ENCODE measurements around the gene SMIM36. TPM values are rescaled to one million over a fixed set of nuclear protein-coding genes. Genes with fewer than 3 reads are reported as not detected.

Gene SMIM36
- total and polyA plus RNA-seq, 2 donors from 2014 or later = not detected

DNA sequence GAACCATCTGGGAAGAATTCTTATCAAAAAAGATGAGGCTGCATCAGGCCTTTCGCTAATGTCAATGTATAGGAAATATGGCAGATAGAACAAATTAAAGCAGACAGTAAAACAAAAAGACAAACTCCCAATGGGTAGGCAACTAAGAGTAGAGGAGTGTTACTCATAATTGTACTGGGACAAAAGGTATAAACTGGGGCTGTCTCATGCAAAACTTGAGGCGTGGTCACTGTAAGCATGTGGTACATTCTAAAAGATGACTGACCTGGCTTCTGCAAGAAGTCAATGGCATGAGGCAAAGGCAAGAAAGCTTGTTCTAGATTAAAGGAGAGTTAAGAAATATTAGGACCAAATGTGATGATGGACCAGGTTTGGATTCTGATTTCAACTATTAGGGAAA is 26.7 kb downstream of the SMIM36 start:
- H3K36me3 ChIP-seq (ENCODE audit: control insufficient read depth in 2 of 3, insufficient read depth in 3 of 3, low read length in 3 of 3) = no peaks in the 10 kb centered on the region
- H3K27ac ChIP-seq (ENCODE audit: low read depth in 2 of 2, low read length in 2 of 2) = no peak overlapping the region
- no peaks in the 10 kb centered on the region for H3K9me3 ChIP-seq (ENCODE audit: control insufficient read depth in 2 of 3, insufficient read depth in 1 of 3, low read length in 3 of 3)
- DNase-seq = no peak
- intact Hi-C loops (cut with DNase I) = no loop called here
- no peak overlapping the region for H3K9ac ChIP-seq (ENCODE audit: low read length in 3 of 3)
- TF ChIP-seq, protein P1, sequence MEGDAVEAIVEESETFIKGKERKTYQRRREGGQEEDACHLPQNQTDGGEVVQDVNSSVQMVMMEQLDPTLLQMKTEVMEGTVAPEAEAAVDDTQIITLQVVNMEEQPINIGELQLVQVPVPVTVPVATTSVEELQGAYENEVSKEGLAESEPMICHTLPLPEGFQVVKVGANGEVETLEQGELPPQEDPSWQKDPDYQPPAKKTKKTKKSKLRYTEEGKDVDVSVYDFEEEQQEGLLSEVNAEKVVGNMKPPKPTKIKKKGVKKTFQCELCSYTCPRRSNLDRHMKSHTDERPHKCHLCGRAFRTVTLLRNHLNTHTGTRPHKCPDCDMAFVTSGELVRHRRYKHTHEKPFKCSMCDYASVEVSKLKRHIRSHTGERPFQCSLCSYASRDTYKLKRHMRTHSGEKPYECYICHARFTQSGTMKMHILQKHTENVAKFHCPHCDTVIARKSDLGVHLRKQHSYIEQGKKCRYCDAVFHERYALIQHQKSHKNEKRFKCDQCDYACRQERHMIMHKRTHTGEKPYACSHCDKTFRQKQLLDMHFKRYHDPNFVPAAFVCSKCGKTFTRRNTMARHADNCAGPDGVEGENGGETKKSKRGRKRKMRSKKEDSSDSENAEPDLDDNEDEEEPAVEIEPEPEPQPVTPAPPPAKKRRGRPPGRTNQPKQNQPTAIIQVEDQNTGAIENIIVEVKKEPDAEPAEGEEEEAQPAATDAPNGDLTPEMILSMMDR (IDR thresholded peaks at IDR 0.05; ENCODE audit: borderline replicate concordance, extremely low read depth, insufficient read depth) = no peak
- no peak overlapping the region for H3K4me3 ChIP-seq (ENCODE audit: low read length in 3 of 3)
- no peak for FAIRE-seq
- H3K4me1 ChIP-seq (ENCODE audit: control insufficient read depth in 2 of 3, insufficient read depth in 2 of 3, low read depth in 1 of 3, low read length in 3 of 3) = peaks cover 0 to 3% (median 0%) of the 10 kb centered on the region in 3 donors
- H3K27me3 ChIP-seq (ENCODE audit: control insufficient read depth, insufficient read depth, low read length) = no peaks in the 10 kb centered on the region

DNA sequence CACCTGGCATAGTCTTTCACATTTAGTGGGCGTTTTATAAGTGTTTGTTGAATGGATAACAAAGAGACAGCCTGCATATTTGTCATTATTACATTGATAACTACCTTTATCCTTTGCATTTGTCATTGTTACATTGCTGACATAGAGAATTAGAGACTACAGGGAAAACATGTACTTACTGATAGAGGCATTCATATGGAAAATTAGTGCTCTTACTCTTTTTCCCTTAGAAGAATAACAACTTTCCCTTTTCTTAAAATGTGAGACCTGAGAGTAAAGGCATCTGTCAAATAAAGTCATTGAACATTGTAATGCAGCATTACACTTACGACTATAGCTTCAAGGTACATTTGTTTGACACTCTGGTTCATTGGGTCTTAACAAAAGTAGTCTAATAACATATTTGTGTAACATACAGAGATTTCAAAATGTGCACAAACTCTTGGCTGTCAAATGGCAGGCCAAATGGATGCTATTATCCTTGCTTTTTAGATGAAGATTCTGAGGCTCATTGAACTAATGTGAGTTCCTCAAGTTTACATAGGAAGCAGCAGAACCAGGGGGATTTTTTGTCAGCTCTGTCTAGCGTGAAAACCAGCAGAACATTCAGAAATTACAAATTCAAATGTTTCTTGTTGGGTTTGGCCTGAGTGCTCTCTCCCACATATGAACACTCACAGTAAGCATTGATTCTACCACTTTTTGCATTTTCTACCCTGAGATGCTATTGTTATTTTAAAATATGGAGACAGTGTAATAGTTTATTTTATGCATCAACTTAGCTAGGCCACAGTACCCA is 28.5 kb downstream of the SMIM36 start:
- no peaks in the 10 kb centered on the region for H3K9me3 ChIP-seq (ENCODE audit: control insufficient read depth in 2 of 3, insufficient read depth in 1 of 3, low read length in 3 of 3)
- no peaks in the 10 kb centered on the region for H3K27me3 ChIP-seq (ENCODE audit: control insufficient read depth, insufficient read depth, low read length)
- DNase-seq (no peak), FAIRE-seq (no peak)
- intact Hi-C loops (cut with DNase I) = no loop called here
- H3K36me3 ChIP-seq (ENCODE audit: control insufficient read depth in 2 of 3, insufficient read depth in 3 of 3, low read length in 3 of 3) = no peaks in the 10 kb centered on the region
- H3K4me1 ChIP-seq (ENCODE audit: control insufficient read depth in 2 of 3, insufficient read depth in 2 of 3, low read depth in 1 of 3, low read length in 3 of 3) = peaks cover 0 to under 1% (median 0%) of the 10 kb centered on the region in 3 donors
- TF ChIP-seq, protein P1 (IDR thresholded peaks at IDR 0.05; ENCODE audit: borderline replicate concordance, extremely low read depth, insufficient read depth) = no peak
- H3K27ac ChIP-seq (ENCODE audit: low read depth in 2 of 2, low read length in 2 of 2) = no peak overlapping the region
- H3K9ac ChIP-seq (ENCODE audit: low read length in 3 of 3) = no peak overlapping the region
- H3K4me3 ChIP-seq (ENCODE audit: low read length in 3 of 3) = no peak overlapping the region

DNA sequence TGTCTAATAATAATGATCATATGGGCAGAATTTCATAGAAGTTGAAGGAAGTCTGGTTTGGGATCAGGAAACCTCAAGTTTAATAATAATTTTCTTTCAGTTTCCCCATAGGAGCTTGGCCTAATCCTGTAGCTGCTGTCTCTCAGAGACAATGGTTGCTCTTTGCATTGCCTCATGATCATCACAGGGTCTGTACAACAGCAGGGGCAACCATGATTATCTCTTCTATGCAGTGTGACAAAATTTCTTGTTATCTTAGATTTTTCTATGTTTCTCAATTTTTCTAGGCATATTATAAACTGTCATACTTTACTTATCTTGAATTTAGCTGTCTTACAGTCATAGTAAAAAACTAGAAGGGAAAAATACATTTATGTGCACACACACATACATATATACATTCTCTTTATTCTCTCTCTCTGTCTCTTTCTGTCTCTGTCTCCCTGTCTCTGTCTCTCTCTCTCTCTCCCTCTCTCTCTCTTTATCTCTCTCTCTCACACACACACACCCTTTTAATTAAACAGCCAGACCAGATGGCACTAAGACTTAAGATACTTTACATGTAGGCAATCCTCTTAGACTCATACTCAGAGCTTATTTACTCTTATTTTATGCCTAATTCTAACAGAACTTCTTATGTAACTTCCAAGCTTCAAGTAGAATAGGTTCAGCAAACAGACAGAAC is 30.5 kb downstream of the SMIM36 start:
- H3K9ac ChIP-seq (ENCODE audit: low read length in 3 of 3) = no peak overlapping the region
- TF ChIP-seq, protein P1 (IDR thresholded peaks at IDR 0.05; ENCODE audit: borderline replicate concordance, extremely low read depth, insufficient read depth) = no peak
- H3K4me3 ChIP-seq (ENCODE audit: low read length in 3 of 3) = no peak overlapping the region
- H3K4me1 ChIP-seq (ENCODE audit: control insufficient read depth in 2 of 3, insufficient read depth in 2 of 3, low read depth in 1 of 3, low read length in 3 of 3) = no peaks in the 10 kb centered on the region
- DNase-seq (no peak), FAIRE-seq (no peak)
- H3K36me3 ChIP-seq (ENCODE audit: control insufficient read depth in 2 of 3, insufficient read depth in 3 of 3, low read length in 3 of 3) = no peaks in the 10 kb centered on the region
- H3K27me3 ChIP-seq (ENCODE audit: control insufficient read depth, insufficient read depth, low read length) = no peaks in the 10 kb centered on the region
- H3K9me3 ChIP-seq (ENCODE audit: control insufficient read depth in 2 of 3, insufficient read depth in 1 of 3, low read length in 3 of 3) = no peaks in the 10 kb centered on the region
- intact Hi-C loops (cut with DNase I) = no loop called here
- no peak overlapping the region for H3K27ac ChIP-seq (ENCODE audit: low read depth in 2 of 2, low read length in 2 of 2)
